GM10248 (cell line): ENCODE measurements around the gene CDH22.

ENCODE experiments used
- CTCF ChIA-PET: fragments of 300-600 bp; sonication (Branson Sonifier 250); formaldehyde crosslinking; extraction: SDS; loops from one replicate; lab custom pipeline; 2021; ENCODE audit warnings: antibody characterized with exemption; lab: Yijun Ruan, JAX
- POLR2A ChIA-PET: fragments of 350-650 bp; sonication (Branson Sonifier 250); formaldehyde crosslinking; extraction: SDS; loops from one replicate; lab custom pipeline; 2020; ENCODE audit warnings: antibody characterized with exemption; lab: Yijun Ruan, JAX
- DNase-seq: peaks from one replicate; pipeline ENCODE4 v3.0.0; 2012; ENCODE audit errors: extremely low spot score
- TF ChIP-seq, protein P1 (sequence below): IDR thresholded peaks from 2 replicates; pipeline ENCODE4 v1.5.1; 2012; ENCODE audit warnings: mild to moderate bottlenecking, low read depth; ENCODE audit errors: extremely low read depth, missing control alignments, control extremely low read depth

The CDH22 gene

DNA sequence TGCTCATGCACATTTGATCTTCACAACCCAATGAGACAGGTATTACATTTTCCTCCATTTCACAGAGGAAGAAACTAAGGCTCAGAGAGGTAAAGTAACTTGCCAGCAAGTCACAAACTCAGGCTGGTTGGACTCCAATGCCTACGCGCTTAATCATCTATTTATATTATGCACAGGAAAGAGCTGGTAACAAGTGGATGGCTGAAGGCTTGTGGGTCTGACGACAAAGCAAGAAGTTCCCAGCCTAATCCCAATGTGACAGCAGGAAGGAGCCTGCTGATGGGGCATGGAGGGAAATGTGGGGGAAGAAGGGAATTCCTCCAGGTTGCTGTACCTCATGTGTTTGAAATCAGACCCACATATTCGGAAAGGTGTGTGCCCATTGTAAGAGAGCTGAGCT is 3.9 kb downstream of the CDH22 start:
- CTCF ChIA-PET: interaction anchor here (1.0 to 4.9 kb wide), 5 partner anchors 44 to 282 kb away, joined by 3 to 80 read pairs (median 3); no protein-coding TSS in a partner anchor
- POLR2A ChIA-PET: no interaction called here
- TF ChIP-seq, protein P1, sequence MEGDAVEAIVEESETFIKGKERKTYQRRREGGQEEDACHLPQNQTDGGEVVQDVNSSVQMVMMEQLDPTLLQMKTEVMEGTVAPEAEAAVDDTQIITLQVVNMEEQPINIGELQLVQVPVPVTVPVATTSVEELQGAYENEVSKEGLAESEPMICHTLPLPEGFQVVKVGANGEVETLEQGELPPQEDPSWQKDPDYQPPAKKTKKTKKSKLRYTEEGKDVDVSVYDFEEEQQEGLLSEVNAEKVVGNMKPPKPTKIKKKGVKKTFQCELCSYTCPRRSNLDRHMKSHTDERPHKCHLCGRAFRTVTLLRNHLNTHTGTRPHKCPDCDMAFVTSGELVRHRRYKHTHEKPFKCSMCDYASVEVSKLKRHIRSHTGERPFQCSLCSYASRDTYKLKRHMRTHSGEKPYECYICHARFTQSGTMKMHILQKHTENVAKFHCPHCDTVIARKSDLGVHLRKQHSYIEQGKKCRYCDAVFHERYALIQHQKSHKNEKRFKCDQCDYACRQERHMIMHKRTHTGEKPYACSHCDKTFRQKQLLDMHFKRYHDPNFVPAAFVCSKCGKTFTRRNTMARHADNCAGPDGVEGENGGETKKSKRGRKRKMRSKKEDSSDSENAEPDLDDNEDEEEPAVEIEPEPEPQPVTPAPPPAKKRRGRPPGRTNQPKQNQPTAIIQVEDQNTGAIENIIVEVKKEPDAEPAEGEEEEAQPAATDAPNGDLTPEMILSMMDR: no peak
- no peak for DNase-seq

DNA sequence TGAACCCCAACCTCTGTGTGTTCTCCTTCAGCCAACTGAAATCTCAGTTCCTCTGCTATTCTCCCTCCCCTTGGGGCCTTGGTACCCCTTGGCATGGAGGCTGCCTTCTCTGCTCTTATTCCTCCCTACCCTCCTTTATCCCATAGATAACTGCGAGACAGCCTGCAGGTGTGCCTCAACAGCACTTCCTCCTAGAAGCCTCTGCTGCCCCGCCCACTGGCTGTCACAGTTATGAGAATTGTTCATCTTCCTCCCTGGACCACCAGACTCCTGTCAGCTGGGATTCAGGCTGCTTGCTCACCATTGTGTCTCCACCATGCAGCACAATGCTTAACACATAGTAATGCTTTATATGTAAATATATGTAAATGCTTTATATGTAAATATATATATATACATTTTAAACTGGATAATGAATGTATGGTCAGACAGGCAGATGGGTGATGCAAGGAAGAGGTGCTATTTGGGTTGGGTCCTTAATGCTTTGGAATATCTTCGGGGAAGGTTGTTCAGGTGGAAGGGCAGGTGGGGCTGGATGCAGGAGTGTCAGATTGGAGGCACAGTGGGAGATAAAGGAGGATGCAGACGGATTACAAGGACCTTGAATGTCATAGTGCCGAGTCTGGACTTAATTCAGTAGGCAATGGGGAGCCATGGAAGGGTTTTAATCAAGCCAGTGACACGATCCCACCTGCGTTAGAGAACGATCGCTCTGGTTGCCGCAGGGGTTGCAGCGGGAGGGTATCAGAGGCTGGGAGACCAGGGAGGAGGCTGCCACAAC is 4.9 kb downstream of the CDH22 start:
- TF ChIP-seq, protein P1: no peak
- DNase-seq: no peak
- POLR2A ChIA-PET: no interaction called here
- CTCF ChIA-PET: interaction anchor here (1.3 kb wide), 1 partner anchor 45 kb away, joined by 4 read pairs; no protein-coding TSS in a partner anchor

DNA sequence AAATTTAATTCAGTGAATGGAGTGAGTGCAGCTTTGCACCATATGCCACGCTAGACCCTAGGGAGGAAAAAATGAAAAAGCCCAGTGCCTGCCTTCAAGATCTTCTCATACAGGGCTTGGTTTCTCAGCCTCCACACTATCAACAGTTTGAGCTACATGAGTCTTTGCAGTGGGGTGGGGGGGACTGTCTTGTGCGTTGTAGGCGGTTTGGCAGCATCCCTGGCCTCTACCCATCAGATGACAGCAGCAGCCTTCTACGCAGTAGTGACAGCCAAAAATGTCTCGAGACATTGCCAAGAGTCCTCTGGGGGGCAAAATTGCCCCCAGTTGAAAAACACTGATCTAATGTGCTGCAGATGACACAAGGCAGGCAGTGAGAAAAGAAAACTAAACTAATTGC is 6.2 kb downstream of the CDH22 start:
- ChIA-PET CTCF (interaction anchor here (1.0 to 1.4 kb wide), 3 partner anchors 47 to 288 kb away, joined by 3 to 4 read pairs (median 3); no protein-coding TSS in a partner anchor), POLR2A (no interaction called here)
- TF ChIP-seq, protein P1: no peak
- DNase-seq: no peak

DNA sequence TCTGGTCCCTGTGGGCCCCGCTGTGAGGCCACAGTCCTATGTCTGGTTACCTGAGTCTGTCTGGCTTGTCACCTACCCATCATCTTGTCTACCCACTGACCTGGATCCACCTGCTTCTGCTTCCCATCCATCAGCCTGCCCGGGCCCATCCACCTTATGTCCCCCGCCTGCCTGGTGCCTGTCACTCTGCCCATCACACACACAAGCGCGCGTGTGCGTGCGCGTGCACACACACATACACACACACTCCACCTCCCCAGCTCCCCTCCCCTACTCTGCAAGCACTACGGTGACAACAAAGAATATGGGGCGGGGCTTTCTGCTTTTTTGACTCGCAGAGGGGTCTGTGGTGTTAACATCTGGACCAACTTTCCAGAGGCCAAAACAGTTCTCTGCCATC is 8.0 kb downstream of the CDH22 start:
- DNase-seq: no peak
- TF ChIP-seq, protein P1: no peak
- CTCF ChIA-PET: no interaction called here
- POLR2A ChIA-PET: no interaction called here

DNA sequence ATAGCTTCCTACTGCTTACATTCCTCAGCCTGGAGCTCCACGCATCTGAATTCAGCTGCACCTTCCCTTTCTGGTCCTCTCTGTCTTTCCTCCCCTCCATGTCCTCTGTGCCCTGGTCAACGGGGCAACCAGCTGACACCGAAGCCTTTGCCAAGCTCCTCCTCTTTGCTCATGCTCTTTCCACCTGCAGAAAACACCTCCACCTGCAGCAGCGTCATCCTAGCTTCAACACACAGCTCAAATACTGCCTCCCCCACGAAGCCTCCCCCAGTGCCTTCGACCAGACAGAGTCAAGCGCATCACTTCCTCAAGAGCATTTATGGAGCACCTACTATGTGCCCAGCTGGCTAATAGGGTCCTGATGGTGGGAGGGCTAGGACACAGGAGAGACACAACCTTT is 9.2 kb downstream of the CDH22 start:
- ChIA-PET CTCF (interaction anchor here (1.1 to 1.2 kb wide), 3 partner anchors 8 to 270 kb away, joined by 3 to 4 read pairs (median 3); partner anchors contain the start of gene SLC12A5), POLR2A (no interaction called here)
- no peak for DNase-seq
- TF ChIP-seq, protein P1: no peak

DNA sequence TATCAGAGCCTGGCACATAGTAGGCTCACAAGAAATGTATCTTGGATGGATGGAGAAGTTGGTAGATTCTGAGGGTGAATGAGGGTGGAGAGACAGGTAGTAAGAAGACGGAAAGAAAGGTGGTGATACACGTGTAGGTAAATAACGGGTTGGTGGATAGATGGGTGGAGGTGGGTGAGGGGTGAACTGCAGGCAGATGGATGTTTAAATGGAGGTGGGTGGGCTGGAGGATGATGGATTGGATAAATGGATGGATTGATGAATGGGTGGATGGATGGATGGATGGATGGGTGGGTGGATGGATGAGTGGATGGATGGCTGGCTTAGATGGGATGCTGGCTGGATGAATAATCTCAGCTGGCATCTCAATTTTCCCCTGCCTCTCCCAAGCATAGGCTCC is 9.9 kb downstream of the CDH22 start:
- TF ChIP-seq, protein P1: no peak
- DNase-seq: no peak
- CTCF ChIA-PET: interaction anchor here (1.1 to 1.2 kb wide), 2 partner anchors 9 to 16 kb away, joined by 3 to 4 read pairs; no protein-coding TSS in a partner anchor
- POLR2A ChIA-PET: no interaction called here
